HEK293 (cell line): ENCODE data around the gene MAL.
A peak's percentile ranks its signal among the peaks of the same experiment; 100 is the strongest.

Source experiments
- CTCF ChIA-PET: fragments of 350-600 bp; formaldehyde crosslinking; extraction: SDS; loops from one replicate; lab custom pipeline; 2021; ENCODE audit warnings: antibody characterized with exemption; lab: Yijun Ruan, JAX
- POLR2A ChIA-PET: fragments of 300-600 bp; formaldehyde crosslinking; extraction: SDS; loops from one replicate; lab custom pipeline; 2020; ENCODE audit warnings: antibody characterized with exemption, inconsistent platforms; lab: Yijun Ruan, JAX
- H3K27ac ChIP-seq: fragments of 200-500 bp; sonication (Bioruptor generic); 2 replicates; pipeline ENCODE4 v1.5.1; 2014; ENCODE audit warnings: low read depth, low read length, control low read depth, inconsistent platforms; ENCODE audit errors: extremely low read depth
- H3K36me3 ChIP-seq, 2 experiments: fragments of 200-500 bp in 1 of 2; sonication (Bioruptor generic) in 1 of 2; 1 replicate in 1 of 2; 2 replicates in 1 of 2; pipeline ENCODE4 v1.5.1; 2014 to 2017; ENCODE audit warnings: inconsistent platforms in 2 of 2, low read length in 2 of 2; ENCODE audit not compliant: control insufficient read depth in 2 of 2, insufficient read depth in 1 of 2
- H3K4me1 ChIP-seq: fragments of 200-500 bp; sonication (Bioruptor generic); 2 replicates; pipeline ENCODE4 v1.5.1; 2014; ENCODE audit warnings: mild to moderate bottlenecking, low read length, inconsistent platforms; ENCODE audit not compliant: control insufficient read depth, insufficient read depth
- H3K4me3 ChIP-seq: 2 replicates; pipeline ENCODE4 v1.5.1; 2011; ENCODE audit warnings: low read depth, mild to moderate bottlenecking, control low read depth, low read length, moderate library complexity
- H3K9me3 ChIP-seq: fragments of 200-500 bp; sonication (Bioruptor generic); 2 replicates; pipeline ENCODE4 v1.5.1; 2014; ENCODE audit warnings: low read depth, low read length, inconsistent platforms; ENCODE audit not compliant: control insufficient read depth, insufficient read depth
- BCL11A ChIP-seq: fragments of 450-650 bp; formaldehyde crosslinking; IDR thresholded peaks from 2 replicates; pipeline ENCODE4 v1.5.1; 2016; ENCODE audit warnings: low read depth, missing biosample characterization, missing genetic modification characterization
- FEZF1 ChIP-seq: fragments of 450-650 bp; formaldehyde crosslinking; IDR thresholded peaks from 2 replicates; pipeline ENCODE4 v1.5.1; 2016; ENCODE audit warnings: missing biosample characterization, missing genetic modification characterization
- GLIS2 ChIP-seq: fragments of 450-650 bp; formaldehyde crosslinking; IDR thresholded peaks from 2 replicates; pipeline ENCODE4 v1.5.1; 2016; ENCODE audit warnings: missing biosample characterization, missing genetic modification characterization
- HOXC10 ChIP-seq: sonication (generic); formaldehyde crosslinking; IDR thresholded peaks from 2 replicates; pipeline ENCODE4 v1.8.1; 2023; ENCODE audit warnings: mild to moderate bottlenecking, missing genetic modification reagents
- OSR2 ChIP-seq: fragments of 450-650 bp; formaldehyde crosslinking; IDR thresholded peaks from 2 replicates; pipeline ENCODE4 v1.5.1; 2016; ENCODE audit warnings: missing biosample characterization, missing genetic modification characterization
- OVOL3 ChIP-seq: fragments of 450-650 bp; formaldehyde crosslinking; IDR thresholded peaks from 2 replicates; pipeline ENCODE4 v1.5.1; 2016; ENCODE audit warnings: missing biosample characterization, missing genetic modification characterization
- REPIN1 ChIP-seq: fragments of 450-650 bp; formaldehyde crosslinking; IDR thresholded peaks from 2 replicates; pipeline ENCODE4 v1.5.1; 2017; ENCODE audit warnings: missing biosample characterization, missing genetic modification characterization, low read depth
- SP2 ChIP-seq: fragments of 450-650 bp; formaldehyde crosslinking; IDR thresholded peaks from 2 replicates; pipeline ENCODE4 v1.5.1; 2016; ENCODE audit warnings: missing biosample characterization, missing genetic modification characterization
- WT1 ChIP-seq: fragments of 450-650 bp; formaldehyde crosslinking; IDR thresholded peaks from 2 replicates; pipeline ENCODE4 v1.5.1; 2016; ENCODE audit warnings: missing biosample characterization, missing genetic modification characterization
- ZFHX2 ChIP-seq: fragments of 450-650 bp; formaldehyde crosslinking; conservative IDR thresholded peaks from 2 replicates; pipeline ENCODE4 v1.5.1; 2016; ENCODE audit warnings: missing biosample characterization, missing genetic modification characterization
- ZNF174 ChIP-seq: fragments of 450-650 bp; formaldehyde crosslinking; IDR thresholded peaks from 2 replicates; pipeline ENCODE4 v1.5.0; 2017; ENCODE audit warnings: missing biosample characterization, mild to moderate bottlenecking, missing genetic modification characterization
- ZNF175 ChIP-seq: fragments of 450-650 bp; formaldehyde crosslinking; IDR thresholded peaks from 2 replicates; pipeline ENCODE4 v1.5.1; 2016; ENCODE audit warnings: missing biosample characterization, missing genetic modification characterization
- ZNF19 ChIP-seq: fragments of 450-650 bp; formaldehyde crosslinking; IDR thresholded peaks from 2 replicates; pipeline ENCODE4; 2016; ENCODE audit warnings: missing biosample characterization, missing genetic modification characterization, low read depth
- ZNF26 ChIP-seq: fragments of 450-650 bp; formaldehyde crosslinking; IDR thresholded peaks from 2 replicates; pipeline ENCODE4 v1.5.1; 2016; ENCODE audit warnings: missing biosample characterization, missing genetic modification characterization
- ZNF280D ChIP-seq: fragments of 450-650 bp; formaldehyde crosslinking; IDR thresholded peaks from 2 replicates; pipeline ENCODE4 v1.5.1; 2016; ENCODE audit warnings: missing biosample characterization, missing genetic modification characterization
- ZNF311 ChIP-seq: fragments of 450-650 bp; formaldehyde crosslinking; IDR thresholded peaks from 2 replicates; pipeline ENCODE4 v1.5.1; 2017; ENCODE audit warnings: missing biosample characterization, missing genetic modification characterization, borderline replicate concordance
- ZNF366 ChIP-seq: fragments of 450-650 bp; formaldehyde crosslinking; conservative IDR thresholded peaks from 2 replicates; pipeline ENCODE4 v1.5.1; 2016; ENCODE audit warnings: missing biosample characterization, missing genetic modification characterization
- ZNF391 ChIP-seq: fragments of 450-650 bp; formaldehyde crosslinking; IDR thresholded peaks from 2 replicates; pipeline ENCODE4 v1.5.1; 2016; ENCODE audit warnings: low read depth, missing biosample characterization, missing genetic modification characterization, borderline replicate concordance
- ZNF426 ChIP-seq: fragments of 450-650 bp; formaldehyde crosslinking; IDR thresholded peaks from 2 replicates; pipeline ENCODE4 v1.5.1; 2017; ENCODE audit warnings: missing biosample characterization, missing genetic modification characterization, mild to moderate bottlenecking, inconsistent platforms, moderate library complexity
- ZNF654 ChIP-seq: fragments of 450-650 bp; formaldehyde crosslinking; IDR thresholded peaks from 2 replicates; pipeline ENCODE4 v1.5.1; 2016; ENCODE audit warnings: low read depth, missing biosample characterization, missing genetic modification characterization
- ZNF660 ChIP-seq: fragments of 450-650 bp; IDR thresholded peaks from 2 replicates; pipeline ENCODE4 v1.5.1; 2018; ENCODE audit warnings: missing biosample characterization, mild to moderate bottlenecking, missing genetic modification characterization
- ZSCAN16 ChIP-seq: fragments of 450-650 bp; formaldehyde crosslinking; IDR thresholded peaks from 2 replicates; pipeline ENCODE4 v1.5.1; 2016; ENCODE audit warnings: missing biosample characterization, missing genetic modification characterization

The MAL gene

GRCh38 chr2:95025406-95026319 is at the start of gene MAL:
Gene MAL, plus strand, starts transcription at chr2:95025708. Its CDS starts 85 bp downstream, at chr2:95025793.
- no peak within 1 kb of the TSS for H3K27ac ChIP-seq
- no peaks in the 10 kb centered on the region for H3K36me3 ChIP-seq
- ChIA-PET POLR2A (no interaction called here), CTCF (interaction anchor here (0.6 to 0.7 kb wide), 3 partner anchors 15 to 150 kb away, joined by 3 read pairs; no protein-coding TSS in a partner anchor)
- no peaks in the 10 kb centered on the region for H3K4me1 ChIP-seq
- H3K4me3 ChIP-seq: peak within 1 kb of the TSS; percentile 26
- H3K9me3 ChIP-seq: no peaks in the 10 kb centered on the region
- no peak for TF ChIP-seq OSR2 (tag by site-specific recombination)
- no peak for TF ChIP-seq BCL11A (tag by site-specific recombination)
- TF ChIP-seq WT1 (tag by site-specific recombination): no peak
- TF ChIP-seq ZNF660 (tag by site-specific recombination): no peak
- no peak for TF ChIP-seq ZNF280D (tag by site-specific recombination)
- no peak for TF ChIP-seq FEZF1 (tag by site-specific recombination)
- no peak for TF ChIP-seq ZNF426 (tag by site-specific recombination)
- no peak for TF ChIP-seq OVOL3
- TF ChIP-seq HOXC10 (CRISPR knock-in tag): no peak
- TF ChIP-seq ZNF174 (tag by site-specific recombination): no peak
- TF ChIP-seq ZNF26 (tag by site-specific recombination): no peak
- no peak for TF ChIP-seq ZNF175 (tag by site-specific recombination)
- no peak for TF ChIP-seq ZNF311 (tag by site-specific recombination)
- TF ChIP-seq ZNF19 (tag by site-specific recombination): no peak
- TF ChIP-seq ZNF366 (tag by site-specific recombination): no peak
- TF ChIP-seq ZSCAN16 (tag by site-specific recombination): no peak
- TF ChIP-seq GLIS2 (tag by site-specific recombination): no peak
- TF ChIP-seq ZNF391: no peak
- no peak for TF ChIP-seq ZNF654 (tag by site-specific recombination)
- no peak for TF ChIP-seq SP2 (tag by site-specific recombination)

GRCh38 chr2:94977826-94978225 is 47.7 kb upstream of the MAL start:
- CTCF ChIA-PET: interaction anchor here (0.8 kb wide), 1 partner anchor 20 kb away, joined by 4 read pairs; no protein-coding TSS in a partner anchor
- Histone ChIP-seq H3K36me3 (no peaks in the 10 kb centered on the region), H3K4me3 (no peak overlapping the region), H3K27ac (no peak overlapping the region), H3K4me1 (no peaks in the 10 kb centered on the region), H3K9me3 (no peaks in the 10 kb centered on the region)
- POLR2A ChIA-PET: no interaction called here
- TF ChIP-seq ZFHX2 (tag by site-specific recombination) (0 out of 2 replicates have a peak, but pooled peaks have one; percentile 18), REPIN1 (no peak)
